HEK293 (cell line): ENCODE measurements around the gene SMIM5.

Experiments used
- BCL11B ChIP-seq: fragments of 450-650 bp; formaldehyde crosslinking; IDR thresholded peaks from 2 replicates; pipeline ENCODE4 v1.5.1; 2016; ENCODE audit warnings: low read depth, missing biosample characterization, missing genetic modification characterization
- KLF1 ChIP-seq: fragments of 450-650 bp; formaldehyde crosslinking; IDR thresholded peaks from 2 replicates; pipeline ENCODE4 v1.5.1; 2016; ENCODE audit warnings: missing biosample characterization, missing genetic modification characterization
- KLF9 ChIP-seq: fragments of 450-650 bp; formaldehyde crosslinking; IDR thresholded peaks from 2 replicates; pipeline ENCODE4 v1.5.1; 2016; ENCODE audit warnings: missing biosample characterization, missing genetic modification characterization, low read depth
- MYNN ChIP-seq: fragments of 450-650 bp; formaldehyde crosslinking; IDR thresholded peaks from 2 replicates; pipeline ENCODE4 v1.5.1; 2016; ENCODE audit warnings: missing biosample characterization, missing genetic modification characterization, borderline replicate concordance
- ZBTB17 ChIP-seq: fragments of 450-650 bp; formaldehyde crosslinking; IDR thresholded peaks from 2 replicates; pipeline ENCODE4 v1.5.1; 2016; ENCODE audit warnings: missing biosample characterization, missing genetic modification characterization
- ZNF132 ChIP-seq: fragments of 450-650 bp; formaldehyde crosslinking; IDR thresholded peaks from 2 replicates; pipeline ENCODE4 v1.5.1; 2017; ENCODE audit warnings: missing biosample characterization, missing genetic modification characterization, borderline replicate concordance
- ZNF2 ChIP-seq: fragments of 450-650 bp; formaldehyde crosslinking; IDR thresholded peaks from 2 replicates; pipeline ENCODE4 v1.5.1; 2016; ENCODE audit warnings: missing biosample characterization, missing genetic modification characterization
- ZNF202 ChIP-seq: fragments of 450-650 bp; formaldehyde crosslinking; IDR thresholded peaks from 2 replicates; pipeline ENCODE4 v1.5.1; 2016; ENCODE audit warnings: missing biosample characterization, missing genetic modification characterization, borderline replicate concordance
- ZNF223 ChIP-seq: fragments of 450-650 bp; formaldehyde crosslinking; IDR thresholded peaks from 2 replicates; pipeline ENCODE4 v1.5.1; 2016; ENCODE audit warnings: missing biosample characterization, missing genetic modification characterization
- ZNF433 ChIP-seq: fragments of 450-650 bp; formaldehyde crosslinking; IDR thresholded peaks from 2 replicates; pipeline ENCODE4 v1.5.1; 2016; ENCODE audit warnings: missing biosample characterization, missing genetic modification characterization, low read depth
- ZNF549 ChIP-seq: fragments of 450-650 bp; IDR thresholded peaks from 2 replicates; pipeline ENCODE4 v1.5.1; 2018; ENCODE audit warnings: missing biosample characterization, missing genetic modification characterization, mild to moderate bottlenecking, inconsistent platforms, moderate library complexity
- ZNF623 ChIP-seq: fragments of 450-650 bp; formaldehyde crosslinking; IDR thresholded peaks from 2 replicates; pipeline ENCODE4 v1.5.1; 2016; ENCODE audit warnings: missing biosample characterization, missing genetic modification characterization
- ZNF658 ChIP-seq: fragments of 450-650 bp; formaldehyde crosslinking; IDR thresholded peaks from 2 replicates; pipeline ENCODE4; 2016; ENCODE audit warnings: missing biosample characterization, missing genetic modification characterization
- ZNF777 ChIP-seq: fragments of 450-650 bp; formaldehyde crosslinking; IDR thresholded peaks from 2 replicates; pipeline ENCODE4 v1.5.1; 2017; ENCODE audit warnings: missing biosample characterization, missing genetic modification characterization, borderline replicate concordance
- ZNF792 ChIP-seq: fragments of 450-650 bp; formaldehyde crosslinking; IDR thresholded peaks from 2 replicates; pipeline ENCODE4 v1.5.1; 2016; ENCODE audit warnings: missing biosample characterization, missing genetic modification characterization
- ZNF837 ChIP-seq: fragments of 450-650 bp; formaldehyde crosslinking; IDR thresholded peaks from 2 replicates; pipeline ENCODE4 v1.5.1; 2016; ENCODE audit warnings: missing biosample characterization, missing genetic modification characterization
- ZXDB ChIP-seq: fragments of 450-650 bp; formaldehyde crosslinking; IDR thresholded peaks from 2 replicates; pipeline ENCODE4 v1.5.1; 2016; ENCODE audit warnings: missing biosample characterization, missing genetic modification characterization
- TF ChIP-seq, protein P1 (sequence below): fragments of 450-650 bp; formaldehyde crosslinking; IDR thresholded peaks from 2 replicates; pipeline ENCODE4 v1.5.1; 2016; ENCODE audit warnings: missing biosample characterization, missing genetic modification characterization
- TF ChIP-seq, protein P2 (sequence below): fragments of 450-650 bp; formaldehyde crosslinking; IDR thresholded peaks from 2 replicates; pipeline ENCODE4 v1.5.1; 2016; ENCODE audit warnings: missing biosample characterization, missing genetic modification characterization
- TF ChIP-seq, protein P3 (sequence below): fragments of 450-650 bp; formaldehyde crosslinking; IDR thresholded peaks from 2 replicates; pipeline ENCODE4 v1.5.1; 2016; ENCODE audit warnings: missing biosample characterization, missing genetic modification characterization, borderline replicate concordance
- TF ChIP-seq, protein P4 (sequence below): fragments of 450-650 bp; formaldehyde crosslinking; optimal IDR thresholded peaks from 2 replicates; pipeline ENCODE3; 2016; ENCODE audit warnings: missing biosample characterization, mild to moderate bottlenecking, missing genetic modification characterization
- TF ChIP-seq, protein P5 (sequence below): fragments of 450-650 bp; formaldehyde crosslinking; IDR thresholded peaks from 2 replicates; pipeline ENCODE4 v1.5.1; 2016; ENCODE audit warnings: missing biosample characterization, missing genetic modification characterization

SMIM5 gene

DNA sequence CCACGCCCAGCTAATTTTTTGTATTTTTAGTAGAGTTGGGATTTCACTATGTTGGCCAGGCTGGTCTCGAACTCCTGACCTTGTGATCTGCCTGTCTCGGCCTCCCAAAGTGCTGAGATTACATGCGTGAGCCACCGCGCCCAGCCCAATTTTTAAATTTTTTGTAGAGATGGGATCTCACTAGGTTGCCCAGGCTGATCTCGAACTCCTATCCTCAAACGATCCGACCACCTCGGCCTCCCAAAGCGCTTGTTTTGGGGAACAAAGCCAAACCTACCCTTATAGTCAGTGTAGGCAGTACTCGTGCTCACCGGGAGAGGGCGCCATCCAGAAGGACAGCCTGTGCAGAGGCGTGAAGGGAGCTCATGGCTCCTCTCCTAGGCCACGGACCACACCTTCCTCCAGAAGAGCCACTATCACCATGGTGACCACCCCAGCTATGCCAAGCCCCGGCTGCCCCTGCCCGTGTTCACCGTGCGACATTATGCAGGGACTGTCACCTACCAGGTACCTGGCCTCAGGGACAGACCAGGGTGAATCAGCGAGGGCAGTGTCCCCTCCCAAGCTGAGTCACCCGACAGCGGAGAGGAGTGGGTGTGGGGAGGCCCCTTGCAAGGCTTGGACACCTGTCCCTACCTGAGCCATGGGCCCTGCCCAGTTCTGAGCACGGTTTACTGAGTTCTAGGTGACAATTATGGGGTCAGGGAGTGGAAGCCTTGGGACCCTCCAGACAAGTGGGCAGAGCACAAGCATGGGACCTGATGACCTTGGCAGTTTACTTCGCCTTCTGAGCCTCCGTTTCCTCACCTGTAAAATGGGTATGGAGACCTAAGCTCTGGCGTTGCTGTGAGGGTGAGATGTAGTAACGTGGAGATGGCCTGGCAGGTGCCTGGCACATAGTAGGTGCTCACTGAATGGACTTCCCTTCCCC lies 31.9 kb upstream of the SMIM5 start (continued):
- TF ChIP-seq, protein P1, sequence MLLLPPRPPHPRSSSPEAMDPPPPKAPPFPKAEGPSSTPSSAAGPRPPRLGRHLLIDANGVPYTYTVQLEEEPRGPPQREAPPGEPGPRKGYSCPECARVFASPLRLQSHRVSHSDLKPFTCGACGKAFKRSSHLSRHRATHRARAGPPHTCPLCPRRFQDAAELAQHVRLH (tag by site-specific recombination) = peak; percentile 81; the same call in 1 of the 2 replicates
- TF ChIP-seq KLF1 (tag by site-specific recombination) (peak; percentile 42; the same call in 1 of the 2 replicates), MYNN (tag by site-specific recombination) (no peak), ZNF792 (no peak), ZNF658 (tag by site-specific recombination) (no peak), ZNF549 (tag by site-specific recombination) (no peak), ZNF777 (no peak), ZXDB (no peak), ZNF837 (no peak), BCL11B (no peak), ZNF2 (tag by site-specific recombination) (peak; percentile 84), ZNF223 (tag by site-specific recombination) (no peak), ZNF132 (tag by site-specific recombination) (no peak), ZNF623 (tag by site-specific recombination) (no peak), ZBTB17 (tag by site-specific recombination) (no peak), ZNF433 (tag by site-specific recombination) (no peak), ZNF202 (tag by site-specific recombination) (no peak), KLF9 (tag by site-specific recombination) (peak; percentile 54)
- TF ChIP-seq, protein P2, sequence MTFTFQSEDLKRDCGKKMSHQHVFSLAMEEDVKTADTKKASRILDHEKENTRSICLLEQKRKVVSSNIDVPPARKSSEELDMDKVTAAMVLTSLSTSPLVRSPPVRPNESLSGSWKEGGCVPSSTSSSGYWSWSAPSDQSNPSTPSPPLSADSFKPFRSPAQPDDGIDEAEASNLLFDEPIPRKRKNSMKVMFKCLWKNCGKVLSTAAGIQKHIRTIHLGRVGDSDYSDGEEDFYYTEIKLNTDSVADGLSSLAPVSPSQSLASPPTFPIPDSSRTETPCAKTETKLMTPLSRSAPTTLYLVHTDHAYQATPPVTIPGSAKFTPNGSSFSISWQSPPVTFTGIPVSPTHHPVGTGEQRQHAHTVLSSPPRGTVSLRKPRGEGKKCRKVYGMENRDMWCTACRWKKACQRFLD = no peak
- TF ChIP-seq, protein P3, sequence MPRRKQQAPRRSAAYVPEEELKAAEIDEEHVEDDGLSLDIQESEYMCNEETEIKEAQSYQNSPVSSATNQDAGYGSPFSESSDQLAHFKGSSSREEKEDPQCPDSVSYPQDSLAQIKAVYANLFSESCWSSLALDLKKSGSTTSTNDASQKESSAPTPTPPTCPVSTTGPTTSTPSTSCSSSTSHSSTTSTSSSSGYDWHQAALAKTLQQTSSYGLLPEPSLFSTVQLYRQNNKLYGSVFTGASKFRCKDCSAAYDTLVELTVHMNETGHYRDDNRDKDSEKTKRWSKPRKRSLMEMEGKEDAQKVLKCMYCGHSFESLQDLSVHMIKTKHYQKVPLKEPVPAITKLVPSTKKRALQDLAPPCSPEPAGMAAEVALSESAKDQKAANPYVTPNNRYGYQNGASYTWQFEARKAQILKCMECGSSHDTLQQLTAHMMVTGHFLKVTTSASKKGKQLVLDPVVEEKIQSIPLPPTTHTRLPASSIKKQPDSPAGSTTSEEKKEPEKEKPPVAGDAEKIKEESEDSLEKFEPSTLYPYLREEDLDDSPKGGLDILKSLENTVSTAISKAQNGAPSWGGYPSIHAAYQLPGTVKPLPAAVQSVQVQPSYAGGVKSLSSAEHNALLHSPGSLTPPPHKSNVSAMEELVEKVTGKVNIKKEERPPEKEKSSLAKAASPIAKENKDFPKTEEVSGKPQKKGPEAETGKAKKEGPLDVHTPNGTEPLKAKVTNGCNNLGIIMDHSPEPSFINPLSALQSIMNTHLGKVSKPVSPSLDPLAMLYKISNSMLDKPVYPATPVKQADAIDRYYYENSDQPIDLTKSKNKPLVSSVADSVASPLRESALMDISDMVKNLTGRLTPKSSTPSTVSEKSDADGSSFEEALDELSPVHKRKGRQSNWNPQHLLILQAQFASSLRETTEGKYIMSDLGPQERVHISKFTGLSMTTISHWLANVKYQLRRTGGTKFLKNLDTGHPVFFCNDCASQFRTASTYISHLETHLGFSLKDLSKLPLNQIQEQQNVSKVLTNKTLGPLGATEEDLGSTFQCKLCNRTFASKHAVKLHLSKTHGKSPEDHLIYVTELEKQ (tag by site-specific recombination) = no peak
- TF ChIP-seq, protein P4, sequence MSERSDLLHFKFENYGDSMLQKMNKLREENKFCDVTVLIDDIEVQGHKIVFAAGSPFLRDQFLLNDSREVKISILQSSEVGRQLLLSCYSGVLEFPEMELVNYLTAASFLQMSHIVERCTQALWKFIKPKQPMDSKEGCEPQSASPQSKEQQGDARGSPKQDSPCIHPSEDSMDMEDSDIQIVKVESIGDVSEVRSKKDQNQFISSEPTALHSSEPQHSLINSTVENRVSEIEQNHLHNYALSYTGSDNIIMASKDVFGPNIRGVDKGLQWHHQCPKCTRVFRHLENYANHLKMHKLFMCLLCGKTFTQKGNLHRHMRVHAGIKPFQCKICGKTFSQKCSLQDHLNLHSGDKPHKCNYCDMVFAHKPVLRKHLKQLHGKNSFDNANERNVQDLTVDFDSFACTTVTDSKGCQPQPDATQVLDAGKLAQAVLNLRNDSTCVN (tag by site-specific recombination) = no peak
- TF ChIP-seq, protein P5, sequence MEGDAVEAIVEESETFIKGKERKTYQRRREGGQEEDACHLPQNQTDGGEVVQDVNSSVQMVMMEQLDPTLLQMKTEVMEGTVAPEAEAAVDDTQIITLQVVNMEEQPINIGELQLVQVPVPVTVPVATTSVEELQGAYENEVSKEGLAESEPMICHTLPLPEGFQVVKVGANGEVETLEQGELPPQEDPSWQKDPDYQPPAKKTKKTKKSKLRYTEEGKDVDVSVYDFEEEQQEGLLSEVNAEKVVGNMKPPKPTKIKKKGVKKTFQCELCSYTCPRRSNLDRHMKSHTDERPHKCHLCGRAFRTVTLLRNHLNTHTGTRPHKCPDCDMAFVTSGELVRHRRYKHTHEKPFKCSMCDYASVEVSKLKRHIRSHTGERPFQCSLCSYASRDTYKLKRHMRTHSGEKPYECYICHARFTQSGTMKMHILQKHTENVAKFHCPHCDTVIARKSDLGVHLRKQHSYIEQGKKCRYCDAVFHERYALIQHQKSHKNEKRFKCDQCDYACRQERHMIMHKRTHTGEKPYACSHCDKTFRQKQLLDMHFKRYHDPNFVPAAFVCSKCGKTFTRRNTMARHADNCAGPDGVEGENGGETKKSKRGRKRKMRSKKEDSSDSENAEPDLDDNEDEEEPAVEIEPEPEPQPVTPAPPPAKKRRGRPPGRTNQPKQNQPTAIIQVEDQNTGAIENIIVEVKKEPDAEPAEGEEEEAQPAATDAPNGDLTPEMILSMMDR (tag by site-specific recombination) = peak; percentile 86
